ENCODE measurements around the gene PHACTR1. TPM values are rescaled to one million over a fixed set of nuclear protein-coding genes. Genes with fewer than 3 reads are reported as not detected.

The PHACTR1 gene
- total RNA-seq, 2 donors from 2014 or later = 6.0 to 12.9 TPM

DNA sequence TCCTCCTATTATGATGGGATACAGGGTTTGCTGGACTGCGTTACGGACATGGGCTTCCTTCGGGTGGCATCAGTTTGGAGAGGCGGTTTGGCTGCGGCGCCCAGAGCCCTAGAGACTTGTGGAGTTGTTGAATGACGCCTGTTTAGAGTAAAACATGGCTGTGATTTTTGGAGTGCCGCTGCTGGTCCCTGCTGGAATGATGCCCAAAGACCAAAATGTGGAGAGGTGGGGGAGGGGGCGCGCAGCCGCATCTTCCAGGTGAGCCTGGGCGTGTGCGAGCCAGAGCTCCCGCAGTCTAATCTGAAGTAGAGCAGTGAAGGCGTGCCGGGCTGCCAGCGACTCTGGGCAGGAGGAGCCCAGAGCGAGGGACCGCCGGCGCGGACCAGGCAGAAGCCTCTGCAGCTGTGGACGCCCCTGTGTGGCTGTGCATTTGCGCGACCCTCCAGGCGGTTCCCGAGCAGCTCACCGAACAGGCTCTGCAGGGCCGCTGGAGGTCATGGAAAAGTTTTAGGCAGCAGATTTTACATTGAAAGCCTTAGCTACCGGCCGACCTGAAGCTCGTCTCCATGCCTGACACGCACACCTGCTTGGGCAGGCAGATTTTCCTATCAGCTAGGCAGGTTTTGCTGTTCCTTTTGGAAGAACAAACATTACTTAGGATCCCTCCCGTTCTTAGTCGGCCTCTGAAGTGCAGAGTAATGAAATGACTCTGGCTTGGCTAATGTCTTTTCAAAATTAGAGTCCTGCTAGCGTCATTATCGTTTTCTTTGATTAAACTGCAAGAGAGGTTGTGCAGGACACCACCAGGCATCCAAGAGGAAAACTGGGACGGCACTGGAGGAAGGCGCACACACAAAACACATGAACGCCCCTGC lies 298.2 kb downstream of the PHACTR1 start:
- H3K9me3 ChIP-seq = no peaks in the 10 kb centered on the region
- 14 to 16% methylated on average over 11 to 40 of the region's 40 CpGs for WGBS, 2 donors
- peak overlapping the region in 1 of 2 donors; percentile 53 for H3K4me3 ChIP-seq
- intact Hi-C loops (cut with DNase I) = no loop called here
- no peaks in the 10 kb centered on the region for H3K36me3 ChIP-seq (replicated peaks in 1 of 2; ENCODE audit: insufficient read depth in 1 of 2, low read depth in 2 of 2)
- no peaks in the 10 kb centered on the region for H3K27me3 ChIP-seq
- peak in 2 of 3 donors; percentile 52 to 61 for TF ChIP-seq POLR2A (IDR thresholded peaks at IDR 0.05)
- TF ChIP-seq, protein P1, sequence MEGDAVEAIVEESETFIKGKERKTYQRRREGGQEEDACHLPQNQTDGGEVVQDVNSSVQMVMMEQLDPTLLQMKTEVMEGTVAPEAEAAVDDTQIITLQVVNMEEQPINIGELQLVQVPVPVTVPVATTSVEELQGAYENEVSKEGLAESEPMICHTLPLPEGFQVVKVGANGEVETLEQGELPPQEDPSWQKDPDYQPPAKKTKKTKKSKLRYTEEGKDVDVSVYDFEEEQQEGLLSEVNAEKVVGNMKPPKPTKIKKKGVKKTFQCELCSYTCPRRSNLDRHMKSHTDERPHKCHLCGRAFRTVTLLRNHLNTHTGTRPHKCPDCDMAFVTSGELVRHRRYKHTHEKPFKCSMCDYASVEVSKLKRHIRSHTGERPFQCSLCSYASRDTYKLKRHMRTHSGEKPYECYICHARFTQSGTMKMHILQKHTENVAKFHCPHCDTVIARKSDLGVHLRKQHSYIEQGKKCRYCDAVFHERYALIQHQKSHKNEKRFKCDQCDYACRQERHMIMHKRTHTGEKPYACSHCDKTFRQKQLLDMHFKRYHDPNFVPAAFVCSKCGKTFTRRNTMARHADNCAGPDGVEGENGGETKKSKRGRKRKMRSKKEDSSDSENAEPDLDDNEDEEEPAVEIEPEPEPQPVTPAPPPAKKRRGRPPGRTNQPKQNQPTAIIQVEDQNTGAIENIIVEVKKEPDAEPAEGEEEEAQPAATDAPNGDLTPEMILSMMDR (IDR thresholded peaks at IDR 0.05) = no peak
- peak overlapping the region; percentile 73 to 88 (median 80) for H3K27ac ChIP-seq
- ATAC-seq = peak; percentile 71
- H3K4me1 ChIP-seq = peaks cover 47% of the 10 kb centered on the region
- DNase-seq = peak; percentile 68 to 84 (median 78)

GRCh38 chr6:13015379-13015681 lies 298.8 kb downstream of the PHACTR1 start:
- no peak overlapping the region for H3K4me3 ChIP-seq
- H3K4me1 ChIP-seq = peaks cover 47% of the 10 kb centered on the region
- TF ChIP-seq, protein P1 (IDR thresholded peaks at IDR 0.05) = no peak
- TF ChIP-seq POLR2A (IDR thresholded peaks at IDR 0.05) = no peak
- no peaks in the 10 kb centered on the region for H3K27me3 ChIP-seq
- WGBS, 2 donors = 21% methylated on average over 3 of the region's 3 CpGs
- intact Hi-C loops (cut with DNase I) = no loop called here
- no peaks in the 10 kb centered on the region for H3K36me3 ChIP-seq (replicated peaks in 1 of 2; ENCODE audit: insufficient read depth in 1 of 2, low read depth in 2 of 2)
- DNase-seq (no peak), ATAC-seq (no peak)
- H3K9me3 ChIP-seq = no peaks in the 10 kb centered on the region
- peak overlapping the region; percentile 73 to 88 (median 80) for H3K27ac ChIP-seq

GRCh38 chr6:13024616-13025015 lies 308.0 kb downstream of the PHACTR1 start:
- no peaks in the 10 kb centered on the region for H3K36me3 ChIP-seq (replicated peaks in 1 of 2; ENCODE audit: insufficient read depth in 1 of 2, low read depth in 2 of 2)
- DNase-seq = no peak

GRCh38 chr6:13025893-13026499 lies 309.4 kb downstream of the PHACTR1 start:
- peaks cover 29% of the 10 kb centered on the region for H3K4me1 ChIP-seq

More at GRCh38 chr6:13024616-13025015, 308.0 kb downstream of the PHACTR1 start:
- Histone ChIP-seq H3K4me1 (peaks cover 20% of the 10 kb centered on the region), H3K27me3 (no peaks in the 10 kb centered on the region), H3K9me3 (no peaks in the 10 kb centered on the region), H3K27ac (no peak overlapping the region), H3K4me3 (no peak overlapping the region)
- WGBS, 2 donors = 85 to 93% methylated on average over 2 of the region's 2 CpGs
- no peak for TF ChIP-seq POLR2A (IDR thresholded peaks at IDR 0.05)
- TF ChIP-seq, protein P1 (IDR thresholded peaks at IDR 0.05) = no peak
- intact Hi-C loops (cut with DNase I) = no loop called here
- no peak for ATAC-seq

More at GRCh38 chr6:13025893-13026499, 309.4 kb downstream of the PHACTR1 start:
- no peaks in the 10 kb centered on the region for H3K27me3 ChIP-seq
- ATAC-seq = no peak
- H3K27ac ChIP-seq = no peak overlapping the region
- no peaks in the 10 kb centered on the region for H3K36me3 ChIP-seq (replicated peaks in 1 of 2; ENCODE audit: insufficient read depth in 1 of 2, low read depth in 2 of 2)
- TF ChIP-seq, protein P1 (IDR thresholded peaks at IDR 0.05) = no peak
- no peak for TF ChIP-seq POLR2A (IDR thresholded peaks at IDR 0.05)
- no peak overlapping the region for H3K4me3 ChIP-seq
- 74 to 85% methylated on average over 5 of the region's 5 CpGs for WGBS, 2 donors
- DNase-seq = no peak
- intact Hi-C loops (cut with DNase I) = no loop called here
- no peaks in the 10 kb centered on the region for H3K9me3 ChIP-seq
